ENCODE measurements around the gene PNPLA1. TPM values are rescaled to one million over a fixed set of nuclear protein-coding genes. Genes with fewer than 3 reads are reported as not detected.

PNPLA1 gene
- total RNA-seq, 1 experiment from 2014 or later, result not detected

DNA sequence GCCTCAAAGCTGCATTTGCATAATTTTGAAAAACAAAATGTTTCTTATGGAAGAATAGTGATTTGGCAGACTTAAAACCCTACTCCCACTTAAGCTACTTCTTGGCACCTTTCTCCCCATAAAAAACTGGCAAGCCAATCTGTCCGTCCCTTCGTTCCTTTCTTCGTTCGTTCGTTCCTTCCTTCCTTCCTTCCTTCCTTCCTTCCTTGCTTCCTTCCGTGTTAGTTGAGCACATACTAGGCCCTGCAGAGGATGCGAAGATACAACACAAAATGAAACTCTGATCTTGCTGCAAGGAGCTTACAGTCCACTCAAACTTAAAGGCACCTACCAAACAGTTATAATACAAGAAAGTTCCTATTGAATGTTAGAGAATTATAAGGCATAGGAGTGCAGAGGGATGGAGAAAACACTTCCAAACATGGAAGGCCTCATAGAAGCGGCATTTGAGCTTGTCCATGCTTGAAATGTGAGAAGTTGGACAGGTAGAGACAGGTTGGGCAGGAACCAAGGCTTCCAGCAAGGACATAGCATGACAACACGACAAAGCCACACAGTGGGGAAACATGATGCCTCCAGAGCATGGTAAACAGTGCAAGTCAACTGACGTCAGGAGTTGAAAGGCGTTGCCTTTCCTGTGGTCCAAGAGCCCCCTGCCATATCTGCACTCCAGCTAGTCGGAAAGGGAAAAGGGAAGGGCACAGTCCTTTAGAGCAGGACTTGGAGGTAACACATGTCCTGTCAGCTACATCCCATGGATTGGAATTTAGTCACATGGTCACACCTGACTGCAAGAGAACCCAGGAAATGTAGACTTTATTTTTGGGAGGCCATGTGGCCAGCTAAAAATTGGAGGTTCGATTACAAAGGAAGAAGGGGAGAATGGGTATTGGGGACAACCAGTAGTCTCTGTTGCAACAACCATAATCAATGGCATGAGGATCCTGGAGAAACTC is 7.0 kb downstream of the PNPLA1 start:
- no peaks in the 10 kb centered on the region for H3K36me3 Mint-ChIP-seq
- TF ChIP-seq USF1 (CRISPR knock-in tag; IDR thresholded peaks at IDR 0.05), result no peak
- no peak for TF ChIP-seq NR2C2 (CRISPR knock-in tag; IDR thresholded peaks at IDR 0.05)
- TF ChIP-seq ZNF317 (CRISPR knock-in tag; IDR thresholded peaks at IDR 0.05; ENCODE audit: borderline replicate concordance, low read depth), result no peak
- TF ChIP-seq FOXP4 (CRISPR knock-in tag; IDR thresholded peaks at IDR 0.05), result no peak
- no peak for TF ChIP-seq NFYB (CRISPR knock-in tag; conservative IDR thresholded peaks at IDR 0.05; ENCODE audit: low read depth)
- no peak for TF ChIP-seq E2F4 (CRISPR knock-in tag; IDR thresholded peaks at IDR 0.05; ENCODE audit: borderline replicate concordance, low read depth)
- TF ChIP-seq MLX (CRISPR knock-in tag; IDR thresholded peaks at IDR 0.05), result no peak
- no peak for TF ChIP-seq ZNF219 (CRISPR knock-in tag; IDR thresholded peaks at IDR 0.05; ENCODE audit: borderline replicate concordance)
- no peak for TF ChIP-seq STAT6 (CRISPR knock-in tag; conservative IDR thresholded peaks at IDR 0.05; ENCODE audit: low read depth)
- TF ChIP-seq ZNF396 (CRISPR knock-in tag; IDR thresholded peaks at IDR 0.05; ENCODE audit: borderline replicate concordance), result no peak
- TF ChIP-seq HMGXB4 (CRISPR knock-in tag; IDR thresholded peaks at IDR 0.05), result no peak
- TF ChIP-seq PRDM15 (CRISPR knock-in tag; IDR thresholded peaks at IDR 0.05), result no peak
- TF ChIP-seq, protein P1, sequence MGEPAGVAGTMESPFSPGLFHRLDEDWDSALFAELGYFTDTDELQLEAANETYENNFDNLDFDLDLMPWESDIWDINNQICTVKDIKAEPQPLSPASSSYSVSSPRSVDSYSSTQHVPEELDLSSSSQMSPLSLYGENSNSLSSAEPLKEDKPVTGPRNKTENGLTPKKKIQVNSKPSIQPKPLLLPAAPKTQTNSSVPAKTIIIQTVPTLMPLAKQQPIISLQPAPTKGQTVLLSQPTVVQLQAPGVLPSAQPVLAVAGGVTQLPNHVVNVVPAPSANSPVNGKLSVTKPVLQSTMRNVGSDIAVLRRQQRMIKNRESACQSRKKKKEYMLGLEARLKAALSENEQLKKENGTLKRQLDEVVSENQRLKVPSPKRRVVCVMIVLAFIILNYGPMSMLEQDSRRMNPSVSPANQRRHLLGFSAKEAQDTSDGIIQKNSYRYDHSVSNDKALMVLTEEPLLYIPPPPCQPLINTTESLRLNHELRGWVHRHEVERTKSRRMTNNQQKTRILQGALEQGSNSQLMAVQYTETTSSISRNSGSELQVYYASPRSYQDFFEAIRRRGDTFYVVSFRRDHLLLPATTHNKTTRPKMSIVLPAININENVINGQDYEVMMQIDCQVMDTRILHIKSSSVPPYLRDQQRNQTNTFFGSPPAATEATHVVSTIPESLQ (CRISPR knock-in tag; IDR thresholded peaks at IDR 0.05), result no peak
- no peak for TF ChIP-seq TEAD4 (CRISPR knock-in tag; IDR thresholded peaks at IDR 0.05)
- no peak for TF ChIP-seq GABPB1 (CRISPR knock-in tag; IDR thresholded peaks at IDR 0.05)
- no peak for TF ChIP-seq SOX15 (CRISPR knock-in tag; IDR thresholded peaks at IDR 0.05)
- TF ChIP-seq MXD4 (CRISPR knock-in tag; IDR thresholded peaks at IDR 0.05; ENCODE audit: borderline replicate concordance), result no peak
- no peak for TF ChIP-seq IRF2 (CRISPR knock-in tag; IDR thresholded peaks at IDR 0.05; ENCODE audit: borderline replicate concordance, low read depth)
- no peak overlapping the region for H3K4me3 Mint-ChIP-seq
- ATAC-seq (no peak), DNase-seq (ENCODE audit: low spot score) (no peak)
- CTCF ChIA-PET, result interaction anchor here (1.6 kb wide), 1 partner anchor 26 kb away, joined by 11 read pairs; no protein-coding TSS in a partner anchor
- no peak overlapping the region for H3K27ac Mint-ChIP-seq
- H3K27me3 Mint-ChIP-seq (ENCODE audit: low read depth), result no peaks in the 10 kb centered on the region
- no peaks in the 10 kb centered on the region for H3K4me1 Mint-ChIP-seq
- POLR2A ChIA-PET, result interaction anchor here (1.0 kb wide), 1 partner anchor 14 kb away, joined by 4 read pairs; no protein-coding TSS in a partner anchor
- no peaks in the 10 kb centered on the region for H3K9me3 Mint-ChIP-seq

Measured in WTC11 (cell line).